ENCODE measurements around the gene OSBPL10. TPM values are rescaled to one million over a fixed set of nuclear protein-coding genes. Genes with fewer than 3 reads are reported as not detected.

The OSBPL10 gene
- total RNA-seq, 1 donor from 2014 or later: 52.7 TPM

GRCh38 chr3:31829010-31829409 lies 152.1 kb downstream of the OSBPL10 start:
- DNase-seq (ENCODE audit: low read depth): no peak
- Histone ChIP-seq H3K27ac (ENCODE audit: low read depth, low read length) (no peak overlapping the region), H3K36me3 (ENCODE audit: insufficient read depth, low read length) (no peaks in the 10 kb centered on the region), H3K27me3 (ENCODE audit: insufficient read depth, low read length) (no peaks in the 10 kb centered on the region), H3K79me2 (ENCODE audit: insufficient read depth, low read length) (no peaks in the 10 kb centered on the region), H3K4me2 (ENCODE audit: low read length) (no peak overlapping the region), H3K9ac (ENCODE audit: low read length) (no peak overlapping the region), H3K4me3 (ENCODE audit: insufficient read depth, low read depth, low read length) (no peak overlapping the region), H2AFZ (ENCODE audit: low read depth, low read length) (no peak overlapping the region), H4K20me1 (ENCODE audit: insufficient read depth, low read length) (no peaks in the 10 kb centered on the region), H3K4me1 (ENCODE audit: insufficient read depth, low read length) (no peaks in the 10 kb centered on the region), H3K9me3 (ENCODE audit: insufficient read depth, low read depth, low read length) (no peaks in the 10 kb centered on the region)
- Mint-ChIP-seq H3K4me3 (ENCODE audit: unreplicated experiment) (no peak overlapping the region), H3K27ac (ENCODE audit: unreplicated experiment) (no peak overlapping the region), H3K36me3 (ENCODE audit: low read depth, unreplicated experiment) (peaks cover 15% of the 10 kb centered on the region), H3K4me1 (ENCODE audit: low read depth, unreplicated experiment) (peaks cover 20% of the 10 kb centered on the region), H3K27me3 (ENCODE audit: low read depth, unreplicated experiment) (no peaks in the 10 kb centered on the region), H3K9me3 (ENCODE audit: unreplicated experiment) (no peaks in the 10 kb centered on the region)
- TF ChIP-seq, protein P1, sequence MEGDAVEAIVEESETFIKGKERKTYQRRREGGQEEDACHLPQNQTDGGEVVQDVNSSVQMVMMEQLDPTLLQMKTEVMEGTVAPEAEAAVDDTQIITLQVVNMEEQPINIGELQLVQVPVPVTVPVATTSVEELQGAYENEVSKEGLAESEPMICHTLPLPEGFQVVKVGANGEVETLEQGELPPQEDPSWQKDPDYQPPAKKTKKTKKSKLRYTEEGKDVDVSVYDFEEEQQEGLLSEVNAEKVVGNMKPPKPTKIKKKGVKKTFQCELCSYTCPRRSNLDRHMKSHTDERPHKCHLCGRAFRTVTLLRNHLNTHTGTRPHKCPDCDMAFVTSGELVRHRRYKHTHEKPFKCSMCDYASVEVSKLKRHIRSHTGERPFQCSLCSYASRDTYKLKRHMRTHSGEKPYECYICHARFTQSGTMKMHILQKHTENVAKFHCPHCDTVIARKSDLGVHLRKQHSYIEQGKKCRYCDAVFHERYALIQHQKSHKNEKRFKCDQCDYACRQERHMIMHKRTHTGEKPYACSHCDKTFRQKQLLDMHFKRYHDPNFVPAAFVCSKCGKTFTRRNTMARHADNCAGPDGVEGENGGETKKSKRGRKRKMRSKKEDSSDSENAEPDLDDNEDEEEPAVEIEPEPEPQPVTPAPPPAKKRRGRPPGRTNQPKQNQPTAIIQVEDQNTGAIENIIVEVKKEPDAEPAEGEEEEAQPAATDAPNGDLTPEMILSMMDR (IDR thresholded peaks at IDR 0.05; ENCODE audit: insufficient read depth, low read depth, low read length): no peak
- TF ChIP-seq EZH2 (IDR thresholded peaks at IDR 0.05; ENCODE audit: insufficient read depth, low read length): no peak
- no peak for FAIRE-seq

GRCh38 chr3:31828007-31828406 lies 153.1 kb downstream of the OSBPL10 start:
- H3K4me1 ChIP-seq (ENCODE audit: insufficient read depth, low read length): no peaks in the 10 kb centered on the region
- TF ChIP-seq EZH2 (IDR thresholded peaks at IDR 0.05; ENCODE audit: insufficient read depth, low read length): no peak
- TF ChIP-seq, protein P1 (IDR thresholded peaks at IDR 0.05; ENCODE audit: insufficient read depth, low read depth, low read length): no peak
- no peak overlapping the region for H2AFZ ChIP-seq (ENCODE audit: low read depth, low read length)
- no peaks in the 10 kb centered on the region for H3K36me3 ChIP-seq (ENCODE audit: insufficient read depth, low read length)
- Mint-ChIP-seq H3K4me1 (ENCODE audit: low read depth, unreplicated experiment) (peaks cover 17% of the 10 kb centered on the region), H3K36me3 (ENCODE audit: low read depth, unreplicated experiment) (peaks cover 16% of the 10 kb centered on the region), H3K27ac (ENCODE audit: unreplicated experiment) (no peak overlapping the region), H3K27me3 (ENCODE audit: low read depth, unreplicated experiment) (no peaks in the 10 kb centered on the region), H3K9me3 (ENCODE audit: unreplicated experiment) (no peaks in the 10 kb centered on the region), H3K4me3 (ENCODE audit: unreplicated experiment) (no peak overlapping the region)
- H3K79me2 ChIP-seq (ENCODE audit: insufficient read depth, low read length): no peaks in the 10 kb centered on the region
- H3K9ac ChIP-seq (ENCODE audit: low read length): no peak overlapping the region
- H3K27me3 ChIP-seq (ENCODE audit: insufficient read depth, low read length): no peaks in the 10 kb centered on the region
- no peak overlapping the region for H3K4me2 ChIP-seq (ENCODE audit: low read length)
- H3K27ac ChIP-seq (ENCODE audit: low read depth, low read length): no peak overlapping the region
- no peaks in the 10 kb centered on the region for H3K9me3 ChIP-seq (ENCODE audit: insufficient read depth, low read depth, low read length)
- no peaks in the 10 kb centered on the region for H4K20me1 ChIP-seq (ENCODE audit: insufficient read depth, low read length)
- no peak overlapping the region for H3K4me3 ChIP-seq (ENCODE audit: insufficient read depth, low read depth, low read length)
- DNase-seq (ENCODE audit: low read depth) (no peak), FAIRE-seq (no peak)

GRCh38 chr3:31823184-31823583 lies 157.9 kb downstream of the OSBPL10 start:
- no peaks in the 10 kb centered on the region for H3K27me3 Mint-ChIP-seq (ENCODE audit: low read depth, unreplicated experiment)
- TF ChIP-seq, protein P1 (IDR thresholded peaks at IDR 0.05; ENCODE audit: insufficient read depth, low read depth, low read length): no peak
- TF ChIP-seq EZH2 (IDR thresholded peaks at IDR 0.05; ENCODE audit: insufficient read depth, low read length): no peak
- H3K27me3 ChIP-seq (ENCODE audit: insufficient read depth, low read length): no peaks in the 10 kb centered on the region
- no peak overlapping the region for H3K27ac Mint-ChIP-seq (ENCODE audit: unreplicated experiment)
- H3K9ac ChIP-seq (ENCODE audit: low read length): no peak overlapping the region
- H3K4me1 ChIP-seq (ENCODE audit: insufficient read depth, low read length): no peaks in the 10 kb centered on the region
- H3K27ac ChIP-seq (ENCODE audit: low read depth, low read length): no peak overlapping the region
- no peaks in the 10 kb centered on the region for H3K79me2 ChIP-seq (ENCODE audit: insufficient read depth, low read length)
- H4K20me1 ChIP-seq (ENCODE audit: insufficient read depth, low read length): no peaks in the 10 kb centered on the region
- H3K4me2 ChIP-seq (ENCODE audit: low read length): no peak overlapping the region
- H3K4me3 ChIP-seq (ENCODE audit: insufficient read depth, low read depth, low read length): no peak overlapping the region
- no peaks in the 10 kb centered on the region for H3K4me1 Mint-ChIP-seq (ENCODE audit: low read depth, unreplicated experiment)
- peaks cover 16% of the 10 kb centered on the region for H3K36me3 Mint-ChIP-seq (ENCODE audit: low read depth, unreplicated experiment)
- no peaks in the 10 kb centered on the region for H3K9me3 Mint-ChIP-seq (ENCODE audit: unreplicated experiment)
- H3K9me3 ChIP-seq (ENCODE audit: insufficient read depth, low read depth, low read length): no peaks in the 10 kb centered on the region
- no peak for FAIRE-seq
- DNase-seq (ENCODE audit: low read depth): no peak
- no peak overlapping the region for H2AFZ ChIP-seq (ENCODE audit: low read depth, low read length)
- no peaks in the 10 kb centered on the region for H3K36me3 ChIP-seq (ENCODE audit: insufficient read depth, low read length)
- no peak overlapping the region for H3K4me3 Mint-ChIP-seq (ENCODE audit: unreplicated experiment)

All from astrocyte (in vitro differentiated cells and primary cell).